ENCODE measurements around the gene MOG. TPM values are rescaled to one million over a fixed set of nuclear protein-coding genes. Genes with fewer than 3 reads are reported as not detected.
A peak's percentile ranks its signal among the peaks of the same experiment; 100 is the strongest.

MOG gene
- total RNA-seq (2014; rRNA removed; shearing (Covaris generic)) = not detected in 2 replicates

GRCh38 chr6:29656798-29657197, at the start of gene MOG:
TSS of gene MOG (plus strand) at chr6:29657092. CDS start at chr6:29657210, 118 bp downstream.
- in situ Hi-C loops (cut with HindIII; ENCODE audit: low sequenced_read_pairs) = no loop called here
- DNase-seq (ENCODE audit: low spot score) = no peak

- in situ Hi-C loops (cut with HindIII; ENCODE audit: low sequenced_read_pairs) = no loop called here
- peak; percentile 30 for DNase-seq (ENCODE audit: low spot score)
These were observed 48.8 kb upstream of the MOG start for GRCh38 chr6:29608131-29608530.

GRCh38 chr6:29610540-29610939, 46.4 kb upstream of the MOG start:
- DNase-seq (ENCODE audit: low spot score) = no peak
- in situ Hi-C loops (cut with HindIII; ENCODE audit: low sequenced_read_pairs) = no loop called here

- DNase-seq (ENCODE audit: low spot score) = peak; percentile 13
- in situ Hi-C loops (cut with HindIII; ENCODE audit: low sequenced_read_pairs) = no loop called here
These were observed 45.5 kb upstream of the MOG start for GRCh38 chr6:29611426-29611825.

DNA sequence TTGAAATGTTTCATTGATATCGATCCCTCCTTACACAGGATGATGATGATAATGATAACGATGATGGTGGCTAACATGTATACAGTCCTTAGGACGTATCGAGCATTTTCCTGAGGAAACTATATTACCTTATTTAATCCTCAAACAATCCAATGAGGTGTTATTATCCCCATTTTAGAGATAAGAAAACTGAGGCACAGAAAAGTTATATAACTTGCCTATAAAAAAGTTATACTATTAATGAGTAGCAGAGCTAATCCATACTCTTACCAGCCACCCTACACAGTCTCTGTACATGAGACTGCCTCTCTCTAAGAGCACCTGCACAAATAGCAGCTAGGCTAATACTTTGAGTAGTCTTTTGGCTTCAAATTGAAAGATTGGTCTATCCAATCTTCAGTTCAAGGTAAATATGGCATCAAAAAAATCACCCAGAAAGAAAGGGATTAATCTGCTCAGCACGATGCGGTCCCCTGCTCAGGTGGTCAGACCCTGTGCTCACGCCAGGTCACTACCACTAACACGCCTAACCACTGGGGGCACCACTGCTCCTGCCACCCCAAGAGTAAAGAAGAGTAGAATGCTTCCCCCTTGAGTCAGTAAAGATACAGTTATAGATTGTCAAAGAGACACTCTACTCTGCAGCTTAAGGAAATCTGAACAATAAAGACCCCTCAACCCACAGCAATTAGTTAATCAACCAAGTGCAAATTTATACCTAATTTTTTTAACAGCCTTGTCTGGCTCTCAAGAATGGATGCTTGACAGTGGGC, 38.9 kb upstream of the MOG start:
- no peak for DNase-seq (ENCODE audit: low spot score)
- in situ Hi-C loops (cut with HindIII; ENCODE audit: low sequenced_read_pairs) = no loop called here

- in situ Hi-C loops (cut with HindIII; ENCODE audit: low sequenced_read_pairs) = no loop called here
- no peak for DNase-seq (ENCODE audit: low spot score)
These were observed 37.2 kb upstream of the MOG start for GRCh38 chr6:29619578-29620160.

DNA sequence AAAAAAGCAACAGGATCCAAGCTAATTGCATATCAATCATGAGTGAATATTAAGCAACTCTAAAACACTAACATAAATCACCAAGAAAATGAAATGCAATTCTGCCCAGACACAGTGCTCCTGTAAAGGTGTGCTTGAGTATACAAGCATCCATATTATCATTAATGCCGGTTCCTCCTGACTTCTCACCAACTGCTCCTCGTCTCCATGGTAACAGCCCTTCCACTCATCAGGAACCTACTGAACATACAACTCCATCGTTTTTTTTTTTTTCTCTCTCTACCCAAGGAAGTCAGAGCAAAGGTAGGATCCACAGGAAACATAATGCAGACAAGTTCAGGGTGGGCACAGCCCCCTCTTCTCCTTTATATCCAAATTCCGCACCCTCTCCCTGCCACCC, 36.3 kb upstream of the MOG start:
- in situ Hi-C loops (cut with HindIII; ENCODE audit: low sequenced_read_pairs) = no loop called here
- DNase-seq (ENCODE audit: low spot score) = peak; percentile 29

- in situ Hi-C loops (cut with HindIII; ENCODE audit: low sequenced_read_pairs) = no loop called here
- DNase-seq (ENCODE audit: low spot score) = peak; percentile 25
These were observed 32.4 kb upstream of the MOG start for GRCh38 chr6:29624520-29624961.

GRCh38 chr6:29625337-29625930, 31.5 kb upstream of the MOG start:
- DNase-seq (ENCODE audit: low spot score) = peak; percentile 23
- in situ Hi-C loops (cut with HindIII; ENCODE audit: low sequenced_read_pairs) = no loop called here

- in situ Hi-C loops (cut with HindIII; ENCODE audit: low sequenced_read_pairs) = no loop called here
- peak; percentile 31 for DNase-seq (ENCODE audit: low spot score)
These were observed 29.7 kb upstream of the MOG start for GRCh38 chr6:29626948-29627754.

DNA sequence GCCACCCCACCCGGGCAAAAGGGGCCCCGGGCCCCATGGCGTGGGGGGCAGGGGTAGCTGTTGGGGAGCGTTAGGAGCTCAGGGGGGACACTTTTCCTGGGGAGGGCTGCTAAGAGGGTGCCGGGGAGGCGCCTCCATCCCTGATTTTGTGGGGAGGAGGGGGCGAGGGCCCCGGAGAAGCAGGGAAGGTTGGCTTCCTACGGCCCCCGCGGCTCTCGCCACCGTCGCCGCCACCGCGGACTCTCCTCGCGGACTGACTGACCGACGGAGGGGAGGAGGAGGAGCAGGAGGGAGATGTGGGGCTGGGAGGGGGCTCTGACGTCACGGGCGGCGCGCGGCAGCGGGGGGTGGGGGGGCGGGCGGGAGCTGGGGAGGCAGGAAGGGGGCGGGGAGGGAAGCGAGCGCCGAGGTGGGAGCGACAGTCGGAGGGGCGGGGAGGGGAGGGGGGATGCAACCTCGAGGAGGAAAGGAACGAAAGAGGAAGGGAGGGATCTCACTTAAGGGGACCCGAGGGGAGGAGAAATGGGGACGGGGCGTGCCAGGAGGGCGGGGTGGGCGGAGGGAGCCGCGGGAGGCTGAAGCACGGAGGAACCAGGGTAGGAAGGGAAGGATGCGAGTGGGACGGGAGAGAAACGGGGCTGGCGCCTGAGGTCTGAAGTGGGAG, 29.0 kb upstream of the MOG start:
- DNase-seq (ENCODE audit: low spot score) = peak; percentile 68
- in situ Hi-C loops (cut with HindIII; ENCODE audit: low sequenced_read_pairs) = no loop called here

GRCh38 chr6:29628419-29629281, 28.2 kb upstream of the MOG start:
- DNase-seq (ENCODE audit: low spot score) = peak; percentile 87
- in situ Hi-C loops (cut with HindIII; ENCODE audit: low sequenced_read_pairs) = no loop called here

DNA sequence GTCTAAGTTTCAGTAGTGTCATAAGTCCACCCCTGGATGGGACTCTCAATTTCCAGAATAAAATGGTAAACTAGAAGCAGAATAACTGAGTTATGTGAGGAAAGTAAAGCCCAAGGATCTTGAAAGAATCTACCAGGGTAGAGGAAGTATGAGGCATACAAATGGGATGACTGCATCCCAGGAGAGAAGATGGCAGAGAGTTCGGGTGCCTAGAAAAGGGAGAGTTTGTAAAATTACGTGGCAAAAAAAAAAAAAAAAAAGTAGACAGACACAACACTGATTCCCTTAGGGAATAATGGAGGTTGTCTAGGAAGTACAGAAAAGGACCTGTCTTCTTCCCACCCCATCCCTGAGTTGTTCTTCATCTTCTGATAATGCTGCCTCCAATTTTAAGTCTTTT, 27.3 kb upstream of the MOG start:
- in situ Hi-C loops (cut with HindIII; ENCODE audit: low sequenced_read_pairs) = no loop called here

GRCh38 chr6:29630315-29630714, 26.6 kb upstream of the MOG start:
- in situ Hi-C loops (cut with HindIII; ENCODE audit: low sequenced_read_pairs) = no loop called here
- DNase-seq (ENCODE audit: low spot score) = no peak

More for the DNA sequence above, 27.3 kb upstream of the MOG start:
- DNase-seq (ENCODE audit: low spot score) = no peak

- in situ Hi-C loops (cut with HindIII; ENCODE audit: low sequenced_read_pairs) = no loop called here
- peak; percentile 45 for DNase-seq (ENCODE audit: low spot score)
These were observed 25.6 kb upstream of the MOG start for GRCh38 chr6:29631209-29631810.

GRCh38 chr6:29631860-29632731, 24.8 kb upstream of the MOG start:
- in situ Hi-C loops (cut with HindIII; ENCODE audit: low sequenced_read_pairs) = no loop called here
- DNase-seq (ENCODE audit: low spot score) = peak; percentile 80
